Endodermal cell (in vitro differentiated cells): ENCODE data around the gene JARID2. TPM values are rescaled to one million over a fixed set of nuclear protein-coding genes. Genes with fewer than 3 reads are reported as not detected.

Experiments
- DNase-seq: peaks from one replicate; pipeline ENCODE4 v3.0.0-alpha.2; 2017
- H3K27ac ChIP-seq: 2 replicates; pipeline ENCODE4 v1.5.1; 2013; ENCODE audit warnings: mild to moderate bottlenecking, low read depth, low read length, moderate library complexity
- H3K27me3 ChIP-seq: 2 replicates; pipeline ENCODE4 v1.6.1; 2013; ENCODE audit warnings: mild to moderate bottlenecking, low read length, moderate library complexity; ENCODE audit not compliant: insufficient read depth, control insufficient read depth, poor library complexity, severe bottlenecking
- H3K36me3 ChIP-seq: 2 replicates; pipeline ENCODE4 v1.7.0; 2013; ENCODE audit warnings: mild to moderate bottlenecking, low read length, moderate library complexity; ENCODE audit not compliant: control insufficient read depth, insufficient read depth
- H3K4me1 ChIP-seq: one replicate; pipeline ENCODE4 v1.7.0; 2013; ENCODE audit warnings: low read length; ENCODE audit not compliant: control insufficient read depth, insufficient read depth
- H3K4me3 ChIP-seq: 2 replicates; pipeline ENCODE4 v1.5.1; 2013; ENCODE audit warnings: mild to moderate bottlenecking, low read length, moderate library complexity
- H3K9ac ChIP-seq: 2 replicates; pipeline ENCODE4 v1.6.1; 2013; ENCODE audit warnings: mild to moderate bottlenecking, low read length, moderate library complexity; ENCODE audit not compliant: poor library complexity, severe bottlenecking; ENCODE audit errors: extremely low read depth
- H3K9me3 ChIP-seq: 2 replicates; pipeline ENCODE4 v1.6.1; 2013; ENCODE audit warnings: mild to moderate bottlenecking, low read length, moderate library complexity; ENCODE audit not compliant: control insufficient read depth
- H3K27ac Mint-ChIP-seq: 2 replicates; pipeline ENCODE4 v1.8.0; 2020; ENCODE audit warnings: mixed read lengths
- H3K27me3 Mint-ChIP-seq: 2 replicates; pipeline ENCODE4 v1.8.0; 2021; ENCODE audit warnings: mild to moderate bottlenecking, mixed read lengths; ENCODE audit not compliant: insufficient read depth
- H3K36me3 Mint-ChIP-seq: 2 replicates; pipeline ENCODE4 v1.8.0; 2020; ENCODE audit warnings: low read depth, mixed read lengths
- H3K4me1 Mint-ChIP-seq: 2 replicates; pipeline ENCODE4 v1.8.0; 2020; ENCODE audit warnings: mixed read lengths
- H3K4me3 Mint-ChIP-seq: 2 replicates; pipeline ENCODE4 v1.8.0; 2020; ENCODE audit warnings: mild to moderate bottlenecking, moderate library complexity, mixed read lengths
- H3K9me3 Mint-ChIP-seq: 2 replicates; pipeline ENCODE4 v1.8.0; 2020; ENCODE audit warnings: mild to moderate bottlenecking, mixed read lengths
- WGBS, 2 experiments: methylation state at CpG; one replicate each; pipeline versions ENCODE4 v1.1.5 to v1.1.7; 2013; ENCODE audit warnings: missing lambda C conversion rate in 2 of 2, mixed read lengths in 1 of 2; ENCODE audit not compliant: insufficient coverage in 1 of 2, insufficient read length in 1 of 2; 5-methylcytosine and 5-hydroxymethylcytosine counted together
- total RNA-seq, 2 donors: library from RNA; stranded (reverse); fragmentation: NEBNext Ultra II Directional in 1 of 2; extraction: Animal tissue kit (Norgen Biotek cat#: 25700) in 1 of 2; gene quantifications; 2 replicates in 1 of 2; 3 replicates in 1 of 2; pipeline ENCODE4 v1.2.1, GENCODE V29; 2021
- TF ChIP-seq, protein P1 (sequence below): fragments of 200-600 bp; sonication (generic); conservative IDR thresholded peaks from 2 replicates; pipeline ENCODE4 v1.5.0; 2021; ENCODE audit warnings: antibody characterized with exemption, mild to moderate bottlenecking

Gene JARID2
- total RNA-seq, 2 donors from 2014 or later, result 42.5 to 77.0 TPM

DNA sequence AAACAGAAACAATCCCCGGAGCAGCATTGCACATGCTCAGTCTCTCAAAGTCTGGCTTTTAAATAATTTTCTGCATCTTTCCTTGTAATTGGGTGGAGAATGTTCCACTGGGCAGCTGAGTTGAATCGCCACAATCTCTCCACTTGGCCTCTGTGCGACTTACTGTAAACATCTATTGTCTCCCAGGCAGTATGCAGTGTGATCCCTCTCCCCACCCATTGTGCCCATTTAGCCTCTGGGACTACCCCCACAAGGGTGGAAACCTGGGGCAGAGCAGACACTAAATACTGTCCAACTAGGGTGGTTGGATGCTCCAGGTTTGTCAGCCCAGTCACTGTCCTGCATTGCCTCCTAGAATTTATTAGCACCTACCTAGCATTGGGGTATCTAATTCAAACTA is 96.2 kb downstream of the JARID2 start:
- Histone ChIP-seq H3K27me3 (no peaks in the 10 kb centered on the region), H3K9ac (no peak overlapping the region), H3K27ac (no peak overlapping the region), H3K4me1 (peaks cover 34% of the 10 kb centered on the region), H3K36me3 (no peaks in the 10 kb centered on the region), H3K4me3 (peak overlapping the region; percentile 48), H3K9me3 (no peaks in the 10 kb centered on the region)
- TF ChIP-seq, protein P1, sequence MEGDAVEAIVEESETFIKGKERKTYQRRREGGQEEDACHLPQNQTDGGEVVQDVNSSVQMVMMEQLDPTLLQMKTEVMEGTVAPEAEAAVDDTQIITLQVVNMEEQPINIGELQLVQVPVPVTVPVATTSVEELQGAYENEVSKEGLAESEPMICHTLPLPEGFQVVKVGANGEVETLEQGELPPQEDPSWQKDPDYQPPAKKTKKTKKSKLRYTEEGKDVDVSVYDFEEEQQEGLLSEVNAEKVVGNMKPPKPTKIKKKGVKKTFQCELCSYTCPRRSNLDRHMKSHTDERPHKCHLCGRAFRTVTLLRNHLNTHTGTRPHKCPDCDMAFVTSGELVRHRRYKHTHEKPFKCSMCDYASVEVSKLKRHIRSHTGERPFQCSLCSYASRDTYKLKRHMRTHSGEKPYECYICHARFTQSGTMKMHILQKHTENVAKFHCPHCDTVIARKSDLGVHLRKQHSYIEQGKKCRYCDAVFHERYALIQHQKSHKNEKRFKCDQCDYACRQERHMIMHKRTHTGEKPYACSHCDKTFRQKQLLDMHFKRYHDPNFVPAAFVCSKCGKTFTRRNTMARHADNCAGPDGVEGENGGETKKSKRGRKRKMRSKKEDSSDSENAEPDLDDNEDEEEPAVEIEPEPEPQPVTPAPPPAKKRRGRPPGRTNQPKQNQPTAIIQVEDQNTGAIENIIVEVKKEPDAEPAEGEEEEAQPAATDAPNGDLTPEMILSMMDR, result no peak
- no peaks in the 10 kb centered on the region for H3K36me3 Mint-ChIP-seq
- peaks cover 66% of the 10 kb centered on the region for H3K4me1 Mint-ChIP-seq
- 65 to 91% methylated on average over 1 to 3 of the region's 3 CpGs for WGBS, 2 experiments
- no peaks in the 10 kb centered on the region for H3K9me3 Mint-ChIP-seq
- no peak for DNase-seq
- peak overlapping the region; percentile 2 for H3K4me3 Mint-ChIP-seq
- H3K27ac Mint-ChIP-seq, result peak overlapping the region; percentile 11
- no peaks in the 10 kb centered on the region for H3K27me3 Mint-ChIP-seq

DNA sequence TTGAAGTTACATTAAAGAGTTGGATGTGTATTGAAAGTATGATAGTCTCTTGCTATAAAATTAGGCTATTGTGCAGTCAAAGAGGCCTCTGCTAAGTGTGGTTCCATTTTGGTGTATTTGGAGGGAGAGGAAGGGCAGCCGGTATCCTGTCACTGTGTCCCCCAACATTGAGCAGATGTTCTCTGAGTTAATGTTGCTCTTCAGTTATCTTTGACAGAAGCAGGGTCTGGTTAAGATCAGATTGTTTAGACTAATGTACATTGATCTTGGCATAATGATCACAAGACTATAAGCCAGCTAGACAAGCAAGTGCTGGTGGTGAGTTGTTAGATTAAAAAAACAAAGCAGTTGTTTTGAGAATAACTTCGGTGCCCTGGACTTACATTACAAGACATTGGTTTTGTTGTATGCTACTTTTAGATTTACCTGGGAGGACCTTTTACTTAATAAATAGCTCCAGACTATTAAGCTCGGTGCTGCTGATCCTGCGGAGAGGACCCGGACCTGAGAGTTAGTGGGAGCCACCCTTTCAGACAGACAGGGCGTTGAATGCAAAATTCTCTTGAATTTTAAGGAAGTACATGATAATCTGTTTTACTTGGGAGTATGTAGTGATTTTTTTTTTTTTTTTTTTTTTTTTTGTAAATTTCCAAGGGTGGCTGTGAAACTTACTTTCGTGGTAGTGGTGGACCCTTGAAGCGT is 97.8 kb downstream of the JARID2 start:
- DNase-seq, result no peak
- peak overlapping the region; percentile 71 for H3K27ac Mint-ChIP-seq
- Histone ChIP-seq H3K9ac (no peak overlapping the region), H3K27me3 (no peaks in the 10 kb centered on the region), H3K36me3 (no peaks in the 10 kb centered on the region), H3K9me3 (no peaks in the 10 kb centered on the region), H3K27ac (no peak overlapping the region), H3K4me1 (peaks cover 34% of the 10 kb centered on the region), H3K4me3 (no peak overlapping the region)
- H3K36me3 Mint-ChIP-seq, result no peaks in the 10 kb centered on the region
- peaks cover 53% of the 10 kb centered on the region for H3K4me1 Mint-ChIP-seq
- WGBS, 2 experiments, result 94 to 96% methylated on average over 6 to 8 of the region's 8 CpGs
- TF ChIP-seq, protein P1, result no peak
- H3K4me3 Mint-ChIP-seq, result no peak overlapping the region
- H3K9me3 Mint-ChIP-seq, result no peaks in the 10 kb centered on the region
- no peaks in the 10 kb centered on the region for H3K27me3 Mint-ChIP-seq

DNA sequence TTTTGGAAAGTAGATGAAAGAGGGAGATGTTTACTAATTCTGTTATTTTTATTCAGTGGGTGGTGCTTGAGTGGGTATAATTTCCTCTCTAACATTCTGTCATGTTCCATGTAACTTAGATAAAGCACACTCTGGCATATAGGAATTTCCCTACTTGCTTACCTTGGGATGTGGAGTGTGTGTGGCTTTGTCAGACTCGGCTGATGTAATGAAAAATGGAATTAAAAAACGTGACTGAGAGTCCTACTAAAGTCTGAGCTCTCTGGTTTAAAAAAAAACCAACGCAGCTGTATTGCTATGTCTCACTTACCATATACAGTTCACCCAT is 98.3 kb downstream of the JARID2 start:
- Histone ChIP-seq H3K4me3 (no peak overlapping the region), H3K9me3 (no peaks in the 10 kb centered on the region), H3K4me1 (peaks cover 34% of the 10 kb centered on the region), H3K27me3 (no peaks in the 10 kb centered on the region), H3K27ac (no peak overlapping the region), H3K9ac (no peak overlapping the region), H3K36me3 (no peaks in the 10 kb centered on the region)
- no peak overlapping the region for H3K27ac Mint-ChIP-seq
- no peak for DNase-seq
- H3K9me3 Mint-ChIP-seq, result no peaks in the 10 kb centered on the region
- TF ChIP-seq, protein P1, result no peak
- 65 to 75% methylated on average over 2 to 3 of the region's 3 CpGs for WGBS, 2 experiments
- peaks cover 50% of the 10 kb centered on the region for H3K4me1 Mint-ChIP-seq
- no peaks in the 10 kb centered on the region for H3K27me3 Mint-ChIP-seq
- H3K36me3 Mint-ChIP-seq, result no peaks in the 10 kb centered on the region
- H3K4me3 Mint-ChIP-seq, result no peak overlapping the region
